GM12891 (cell line): ENCODE data around the gene SMOC2.

Experiments
- POLR2A ChIP-seq: IDR thresholded peaks from 2 replicates; pipeline ENCODE4 v1.6.1; 2011; ENCODE audit warnings: low read depth, low read length, control low read depth
- POLR2AphosphoS5 ChIP-seq: IDR thresholded peaks from 2 replicates; pipeline ENCODE4 v1.6.1; 2011; ENCODE audit warnings: low read depth, low read length, control low read depth
- POU2F2 ChIP-seq: IDR thresholded peaks from 2 replicates; pipeline ENCODE4 v1.6.1; 2011; ENCODE audit warnings: low read depth, mild to moderate bottlenecking, control low read depth, low read length, moderate library complexity
- TAF1 ChIP-seq: IDR thresholded peaks from 2 replicates; pipeline ENCODE4 v1.6.1; 2011; ENCODE audit warnings: low read depth, low read length, control low read depth

DNA sequence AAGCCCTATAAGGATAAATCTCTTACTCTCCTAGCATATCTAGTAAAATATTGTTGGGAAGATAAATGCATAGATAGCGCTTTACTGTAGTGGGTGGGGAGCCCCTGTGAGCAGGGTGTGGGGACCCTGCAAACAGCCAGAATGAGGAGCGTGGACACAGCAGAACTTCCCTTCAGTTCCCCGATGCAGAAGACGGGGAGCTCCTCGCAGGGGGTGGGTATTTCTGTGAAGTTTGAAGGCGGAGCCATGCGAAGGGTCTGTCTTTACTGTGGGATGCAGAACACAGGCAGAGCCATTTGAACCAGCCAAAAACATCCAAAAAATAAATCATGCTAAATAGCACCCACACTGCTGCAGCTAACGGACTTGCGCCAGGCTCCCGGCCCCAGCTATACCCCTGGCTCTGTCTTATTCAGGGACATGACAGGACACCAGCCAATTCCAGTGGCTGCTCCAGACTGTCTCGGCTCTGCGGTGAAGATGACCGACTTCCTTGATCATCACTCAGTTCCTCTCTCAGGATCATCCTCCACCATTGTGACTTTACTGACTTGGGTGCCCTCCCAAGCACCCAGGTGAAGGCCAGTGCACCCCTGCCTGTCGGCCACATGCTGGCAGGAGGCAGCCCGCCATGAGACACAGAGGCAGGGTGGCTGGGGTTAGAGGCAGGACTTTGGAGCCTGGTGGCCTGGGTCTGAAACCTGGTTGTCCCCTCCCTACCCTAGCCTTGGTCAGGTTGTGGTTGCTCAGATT, 134.5 kb downstream of the SMOC2 start:
- TF ChIP-seq POLR2AphosphoS5 (no peak), POLR2A (no peak), TAF1 (no peak), POU2F2 (no peak)
